Astrocyte of the cerebellum (primary cell): ENCODE results near the gene BLCAP.

Experiments used
- DNase-seq: peaks from one replicate; pipeline ENCODE4 v3.0.0-alpha.2; 2011; ENCODE audit warnings: low read depth
- H3K4me3 ChIP-seq: 2 replicates; pipeline ENCODE4 v1.5.1; 2011; ENCODE audit warnings: mild to moderate bottlenecking, low read depth, low read length, moderate library complexity
- CTCF ChIP-seq: IDR thresholded peaks from 2 replicates; pipeline ENCODE4 v1.5.1; 2012; ENCODE audit warnings: low read length, low read depth, moderate library complexity, mild to moderate bottlenecking; ENCODE audit errors: missing control alignments
- in situ Hi-C: cut with HindIII; loops from 2 replicates; pipeline ENCODE4 v1.10.0; 2017; ENCODE audit warnings: low sequenced_read_pairs

The BLCAP gene

GRCh38 chr20:37516811-37517750 lies 10.6 kb downstream of the BLCAP start:
- peak; percentile 57 for DNase-seq
- no peak for TF ChIP-seq CTCF
- in situ Hi-C loops = loop anchor here (5.0 to 10.0 kb wide), 2 partner anchors 50 to 232 kb away; partner anchors contain the start of gene MANBAL

GRCh38 chr20:37515876-37516275 lies 11.8 kb downstream of the BLCAP start:
- in situ Hi-C loops = loop anchor here (5.0 to 10.0 kb wide), 2 partner anchors 49 to 231 kb away; partner anchors contain the start of gene MANBAL
- TF ChIP-seq CTCF = no peak
- no peak for DNase-seq
- no peak overlapping the region for H3K4me3 ChIP-seq

More at GRCh38 chr20:37516811-37517750, 10.6 kb downstream of the BLCAP start:
- no peak overlapping the region for H3K4me3 ChIP-seq

GRCh38 chr20:37513779-37514359 lies 13.8 kb downstream of the BLCAP start:
- TF ChIP-seq CTCF = no peak
- in situ Hi-C loops = loop anchor here (10.0 kb wide), 1 partner anchor 229 kb away; the partner anchor contains the start of gene MANBAL
- H3K4me3 ChIP-seq = no peak overlapping the region
- no peak for DNase-seq

- H3K4me3 ChIP-seq = no peak overlapping the region
- no peak for TF ChIP-seq CTCF
- no peak for DNase-seq
- in situ Hi-C loops = loop anchor here (10.0 kb wide), 1 partner anchor 227 kb away; the partner anchor contains the start of gene MANBAL
Observed at GRCh38 chr20:37511610-37512275, 15.9 kb downstream of the BLCAP start.

GRCh38 chr20:37510226-37510625 lies 17.4 kb downstream of the BLCAP start:
- TF ChIP-seq CTCF = no peak
- no peak overlapping the region for H3K4me3 ChIP-seq
- no peak for DNase-seq
- in situ Hi-C loops = loop anchor here (10.0 kb wide), 1 partner anchor 225 kb away; the partner anchor contains the start of gene MANBAL

- H3K4me3 ChIP-seq = no peak overlapping the region
- in situ Hi-C loops = no loop called here
- no peak for TF ChIP-seq CTCF
- no peak for DNase-seq
Observed at GRCh38 chr20:37506152-37506725, 21.4 kb downstream of the BLCAP start.
